GM21737 (cell line): ENCODE results near the gene ZNF385D.

Experiments
- ATAC-seq: cut with Tn5 transposase; IDR thresholded peaks from one replicate; pipeline ENCODE4 v1.9.1; 2021; ENCODE audit warnings: mild to moderate bottlenecking, moderate library complexity; ENCODE audit not compliant: unreplicated experiment

Gene ZNF385D

DNA sequence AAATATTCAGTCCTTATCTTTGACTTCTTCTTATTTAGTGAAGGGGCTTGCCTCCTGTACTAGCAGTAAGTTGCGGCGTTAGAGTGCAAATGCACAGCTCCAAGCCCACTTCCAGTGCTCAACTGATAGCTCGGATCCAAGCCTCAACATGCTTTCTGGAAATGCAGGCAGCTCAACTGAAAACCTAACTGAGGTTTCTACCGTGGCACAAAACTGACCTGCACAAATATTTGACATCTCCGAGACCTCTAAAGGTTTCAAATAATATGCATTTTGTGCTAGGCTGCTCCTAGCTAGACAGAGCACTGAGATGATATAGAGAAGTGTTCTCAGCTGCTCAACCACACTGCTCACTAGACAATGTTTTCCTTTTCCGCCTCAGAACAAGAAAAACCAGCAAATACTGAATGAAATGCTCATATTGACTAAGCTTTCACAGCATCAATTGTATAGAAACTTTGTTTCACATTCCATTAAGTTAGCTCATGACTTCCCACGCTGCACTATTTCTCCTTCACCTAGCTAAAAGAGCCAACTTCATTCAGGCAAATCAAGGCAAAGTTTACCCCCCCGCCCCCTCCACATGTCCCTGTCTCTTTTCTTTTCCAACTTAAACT, 822 bp downstream of the ZNF385D start:
- ATAC-seq: no peak

- no peak for ATAC-seq
These were observed 2.9 kb downstream of the ZNF385D start for GRCh38 chr3:21747966-21748555.

DNA sequence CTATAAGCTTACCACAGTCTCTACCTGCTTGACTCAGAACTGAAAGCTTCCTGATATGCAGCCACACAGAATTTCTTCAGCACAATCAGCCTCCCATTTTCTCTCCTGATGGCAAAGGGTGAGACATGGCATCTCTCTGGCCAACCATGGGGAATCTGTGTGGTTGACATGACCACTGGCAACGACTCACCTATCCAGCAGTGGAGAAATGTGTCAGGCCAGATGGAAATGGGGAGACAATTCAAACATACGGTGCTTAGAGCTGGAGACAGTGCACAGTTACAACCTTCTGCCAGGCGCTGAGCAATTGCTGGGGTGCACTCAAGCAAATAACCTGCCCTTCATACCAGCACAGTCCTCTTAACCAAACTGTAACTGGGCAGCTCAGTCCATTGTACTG, 3.6 kb downstream of the ZNF385D start:
- no peak for ATAC-seq

DNA sequence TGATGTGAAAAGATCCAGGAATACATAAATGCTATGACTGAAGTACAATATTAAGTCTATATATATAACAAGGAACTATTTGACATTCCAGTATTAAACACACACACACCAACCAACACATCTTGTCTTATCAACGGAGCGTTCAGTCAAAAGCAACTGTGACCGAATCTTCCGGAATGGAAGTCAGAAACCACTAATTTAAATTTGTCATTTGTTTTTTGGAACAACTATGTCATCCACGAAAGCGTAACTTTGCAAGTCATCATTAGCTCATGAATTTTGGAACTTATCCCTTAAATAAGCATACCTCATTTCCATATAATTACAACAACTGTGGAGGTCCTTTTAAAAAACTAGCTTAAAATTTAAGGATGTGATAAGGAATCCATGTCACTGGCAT, 5.0 kb downstream of the ZNF385D start:
- ATAC-seq: no peak

GRCh38 chr3:21744793-21745192, 6.2 kb downstream of the ZNF385D start:
- ATAC-seq: no peak

DNA sequence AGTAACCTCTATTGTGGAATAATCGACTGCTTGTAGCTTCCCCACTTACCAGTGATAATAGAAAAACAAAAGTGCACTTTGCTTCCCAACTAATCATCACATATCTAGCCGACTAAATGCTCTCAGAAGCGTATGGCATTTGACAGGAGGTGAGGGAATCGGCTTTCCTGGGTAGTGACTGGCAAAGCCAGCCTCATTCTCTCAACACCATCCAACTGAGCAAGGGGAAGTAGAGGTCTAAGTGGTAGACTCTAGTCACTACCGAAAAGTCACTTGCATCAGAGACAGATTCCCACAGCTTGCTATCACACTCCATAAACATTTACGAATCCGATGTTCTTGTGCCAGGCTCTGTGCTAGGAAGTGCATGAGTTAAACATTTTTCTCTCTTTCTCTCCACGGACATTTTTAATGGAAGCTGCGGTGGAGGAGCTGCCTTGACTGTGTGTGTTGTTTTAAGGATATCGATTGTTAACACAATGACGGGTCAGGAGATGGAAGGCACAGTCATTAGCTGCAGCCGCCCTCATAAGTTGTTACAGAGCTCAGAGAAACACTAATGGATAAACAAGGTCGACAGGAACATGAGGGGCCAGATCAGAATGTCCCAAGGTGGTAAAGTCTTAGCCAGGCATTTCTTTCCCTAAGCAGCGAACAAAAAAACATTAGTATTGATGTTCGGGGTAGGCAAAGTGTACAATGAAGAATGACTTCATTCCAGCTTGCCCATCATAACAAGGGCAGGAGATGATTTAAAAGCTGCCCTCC, 11.9 kb downstream of the ZNF385D start:
- no peak for ATAC-seq

GRCh38 chr3:21738283-21738682, 12.7 kb downstream of the ZNF385D start:
- ATAC-seq: no peak

GRCh38 chr3:21734746-21735145, 16.3 kb downstream of the ZNF385D start:
- no peak for ATAC-seq

- ATAC-seq: no peak
These were observed 21.0 kb downstream of the ZNF385D start for GRCh38 chr3:21729888-21730459.

DNA sequence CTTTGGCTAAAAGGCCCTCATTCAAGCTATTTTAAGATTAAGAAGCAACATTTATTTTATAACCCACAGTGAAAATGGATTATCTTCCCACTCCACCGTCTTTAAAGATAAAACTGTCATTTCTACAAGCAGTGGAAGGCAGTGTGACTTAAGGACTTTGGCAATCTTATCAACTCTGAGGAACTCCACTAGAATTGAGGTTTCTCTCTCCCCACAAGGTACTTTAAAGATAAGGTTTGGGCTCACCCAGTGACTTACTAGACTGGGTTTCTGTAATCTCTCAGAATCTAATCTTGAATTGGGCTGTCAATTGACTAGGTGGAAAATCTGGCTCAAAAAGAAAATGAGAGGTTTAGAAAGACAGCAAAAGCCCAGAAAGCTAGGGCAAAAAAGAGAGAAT, 21.7 kb downstream of the ZNF385D start:
- ATAC-seq: no peak

DNA sequence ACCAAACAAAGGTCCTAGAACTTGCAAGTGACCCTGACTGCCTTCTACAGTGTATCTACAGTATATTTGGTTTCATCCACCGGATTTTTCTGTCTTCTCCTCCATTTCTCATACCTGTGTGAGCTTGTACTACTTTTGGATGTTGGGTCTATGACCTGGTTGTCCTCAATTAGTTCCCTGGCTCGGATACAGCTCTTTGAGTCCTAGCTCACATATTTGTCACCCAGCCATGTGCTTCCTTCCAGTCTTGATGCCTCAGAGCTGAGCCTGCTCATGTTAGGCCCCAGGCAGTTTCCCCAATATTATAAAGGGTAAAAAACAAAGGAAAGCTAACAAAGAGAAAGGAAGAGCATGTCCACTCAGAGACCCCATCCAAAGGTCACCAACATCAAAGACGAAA, 28.2 kb downstream of the ZNF385D start:
- ATAC-seq: no peak

DNA sequence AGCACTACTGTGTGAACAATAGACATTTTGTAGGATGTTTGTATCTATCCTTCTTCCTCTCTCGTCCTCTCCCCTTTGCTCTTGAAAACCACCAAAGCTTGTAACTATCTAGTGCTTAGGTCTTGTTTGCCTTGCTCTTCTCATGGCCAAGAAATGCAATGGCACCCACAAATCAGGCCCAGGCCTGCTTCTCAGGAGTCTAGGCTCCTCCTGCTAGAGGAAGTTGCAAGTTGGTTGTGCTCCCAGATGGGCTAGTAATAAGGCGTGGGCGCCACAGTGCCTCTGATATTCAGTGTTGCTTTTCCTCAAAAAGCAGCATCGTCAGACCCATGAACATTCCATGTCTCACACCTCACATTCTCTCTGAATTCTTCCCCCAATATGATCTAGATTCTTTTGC, 28.7 kb downstream of the ZNF385D start:
- no peak for ATAC-seq

DNA sequence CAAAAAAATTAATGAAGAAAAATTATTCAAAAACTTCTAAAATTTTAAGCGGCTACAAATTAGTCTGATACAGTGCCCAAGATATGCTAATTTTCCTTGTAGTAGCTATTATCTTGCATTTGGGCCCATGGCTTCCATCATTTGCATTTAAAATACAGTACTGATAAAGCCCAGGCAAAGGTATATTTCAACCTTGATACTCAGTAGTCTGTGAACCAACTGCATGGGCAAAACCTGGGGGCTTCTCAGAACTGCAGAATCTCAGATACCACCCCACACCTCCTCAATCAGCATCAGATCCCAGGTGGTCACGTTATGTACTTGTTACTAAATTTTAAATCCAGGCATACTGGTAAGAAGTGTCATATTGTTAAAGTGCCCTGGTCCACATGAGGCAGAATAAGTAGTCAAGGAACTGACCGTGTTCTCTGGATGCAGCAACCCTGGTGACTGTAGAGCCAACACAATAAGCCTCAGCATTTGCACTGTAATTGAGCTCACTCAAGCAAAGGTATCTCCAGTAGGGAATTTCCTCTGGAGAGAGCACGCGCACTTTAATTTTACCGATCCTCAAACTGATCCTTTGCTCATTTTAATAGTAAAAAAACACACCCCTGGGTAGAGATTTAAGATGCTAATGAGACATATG, 31.9 kb downstream of the ZNF385D start:
- no peak for ATAC-seq

GRCh38 chr3:21718161-21718765, 32.7 kb downstream of the ZNF385D start:
- ATAC-seq: no peak

GRCh38 chr3:21715662-21716061, 35.3 kb downstream of the ZNF385D start:
- no peak for ATAC-seq

DNA sequence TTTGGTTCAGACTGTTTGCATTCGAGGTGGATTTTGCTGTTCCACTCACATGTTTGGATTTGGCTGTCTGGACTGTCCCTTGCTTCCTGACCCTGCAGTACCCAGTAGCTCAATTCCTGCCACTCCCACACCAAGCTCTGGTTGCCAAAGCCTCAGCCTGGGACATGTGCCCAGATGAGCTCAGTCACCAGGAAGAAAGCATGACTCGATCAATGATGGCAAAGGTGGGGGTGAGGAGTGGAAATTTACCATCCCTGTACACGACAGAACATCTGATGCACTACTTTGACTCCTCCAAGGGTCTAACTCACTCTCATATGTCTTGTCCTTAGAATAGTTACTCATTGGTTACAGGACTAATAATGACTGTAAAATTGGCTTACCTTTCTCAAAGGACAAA, 45.2 kb downstream of the ZNF385D start:
- ATAC-seq: no peak

DNA sequence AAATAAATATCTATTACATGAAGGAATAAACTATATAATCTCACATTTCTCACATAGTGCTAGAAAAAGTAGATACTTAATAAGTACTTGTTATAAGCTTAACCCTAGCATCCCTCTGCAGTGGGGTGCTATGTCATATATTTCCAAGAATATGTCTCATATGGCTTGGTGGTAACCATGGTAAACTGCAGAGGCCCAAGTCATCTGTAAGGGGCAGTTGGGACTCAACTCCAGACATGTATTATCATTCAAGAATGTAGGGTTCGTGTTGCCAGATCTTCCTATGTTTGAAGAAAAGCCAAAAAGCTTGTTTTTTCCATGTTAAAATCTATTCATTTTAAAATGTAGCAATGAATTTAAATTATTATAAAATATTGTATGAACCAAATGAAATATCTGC, 46.2 kb downstream of the ZNF385D start:
- no peak for ATAC-seq

GRCh38 chr3:21703291-21703690, 47.7 kb downstream of the ZNF385D start:
- ATAC-seq: no peak

DNA sequence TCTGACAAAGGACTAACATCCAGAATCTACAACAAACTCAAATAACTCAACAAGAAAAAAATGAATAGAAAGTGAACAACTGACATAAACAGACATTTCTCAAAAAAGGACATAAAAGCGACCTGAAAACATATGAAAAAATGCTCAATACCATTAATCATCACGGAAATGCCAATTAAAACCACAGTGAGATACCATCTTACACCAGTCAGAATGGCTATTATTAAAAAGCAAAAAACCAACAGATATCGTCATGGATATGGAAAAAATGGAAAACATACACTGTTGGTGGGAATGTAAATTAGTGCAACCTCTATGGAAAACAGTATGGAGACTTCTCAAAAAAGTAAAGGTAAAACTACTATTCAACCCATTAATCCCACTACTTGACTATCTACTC, 53.3 kb downstream of the ZNF385D start:
- no peak for ATAC-seq

DNA sequence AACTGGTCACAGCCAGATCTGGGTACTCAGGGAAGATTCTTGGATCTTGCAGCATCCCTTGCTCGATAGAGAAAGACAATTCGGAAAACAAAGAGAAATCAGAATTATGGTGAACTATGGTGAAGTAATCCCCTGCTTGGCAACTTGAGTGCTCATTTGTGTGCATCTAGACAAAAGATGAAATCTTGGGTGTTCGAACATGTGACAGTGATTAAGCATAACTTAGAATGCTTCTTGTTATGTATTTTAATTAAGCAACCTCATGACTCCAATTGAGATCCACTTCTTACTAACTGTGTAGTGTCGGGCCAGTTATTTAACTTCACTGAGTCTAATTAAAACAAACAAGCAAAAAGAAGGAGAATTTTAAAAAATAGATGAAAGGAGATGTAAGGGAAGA, 56.5 kb downstream of the ZNF385D start:
- no peak for ATAC-seq

- ATAC-seq: no peak
These were observed 60.0 kb downstream of the ZNF385D start for GRCh38 chr3:21691036-21691435.
